ENCODE measurements around the gene MSX1. TPM values are rescaled to one million over a fixed set of nuclear protein-coding genes. Genes with fewer than 3 reads are reported as not detected.

MSX1 gene
- total RNA-seq, 1 experiment from 2014 or later, result 4.7 TPM

DNA sequence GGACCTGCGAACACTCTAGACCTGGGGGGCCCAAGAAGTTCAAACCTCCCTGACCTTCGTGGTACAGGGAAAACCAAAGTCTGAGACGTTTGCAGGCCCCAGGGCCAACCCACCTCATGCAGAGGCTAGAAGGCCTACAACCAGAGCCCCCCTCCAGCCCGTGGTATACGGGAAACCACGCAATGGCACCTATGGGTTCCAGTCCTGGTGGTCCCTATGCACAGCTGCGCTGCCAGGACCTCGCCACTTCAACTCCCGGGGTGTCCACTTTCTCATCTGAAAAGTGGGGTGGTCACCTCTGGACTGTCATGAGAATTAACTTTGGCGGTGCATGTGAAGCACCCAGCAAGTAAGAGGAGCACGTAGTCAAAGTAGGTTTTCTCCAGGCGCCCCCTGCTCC, 8.4 kb upstream of the MSX1 start:
- BruUV-seq (replicated peaks), result no TSS peak
- TF ChIP-seq EZH2 (IDR thresholded peaks at IDR 0.05; ENCODE audit: borderline replicate concordance, low read depth, low read length, poor library complexity, severe bottlenecking), result no peak
- TF ChIP-seq, protein P1, sequence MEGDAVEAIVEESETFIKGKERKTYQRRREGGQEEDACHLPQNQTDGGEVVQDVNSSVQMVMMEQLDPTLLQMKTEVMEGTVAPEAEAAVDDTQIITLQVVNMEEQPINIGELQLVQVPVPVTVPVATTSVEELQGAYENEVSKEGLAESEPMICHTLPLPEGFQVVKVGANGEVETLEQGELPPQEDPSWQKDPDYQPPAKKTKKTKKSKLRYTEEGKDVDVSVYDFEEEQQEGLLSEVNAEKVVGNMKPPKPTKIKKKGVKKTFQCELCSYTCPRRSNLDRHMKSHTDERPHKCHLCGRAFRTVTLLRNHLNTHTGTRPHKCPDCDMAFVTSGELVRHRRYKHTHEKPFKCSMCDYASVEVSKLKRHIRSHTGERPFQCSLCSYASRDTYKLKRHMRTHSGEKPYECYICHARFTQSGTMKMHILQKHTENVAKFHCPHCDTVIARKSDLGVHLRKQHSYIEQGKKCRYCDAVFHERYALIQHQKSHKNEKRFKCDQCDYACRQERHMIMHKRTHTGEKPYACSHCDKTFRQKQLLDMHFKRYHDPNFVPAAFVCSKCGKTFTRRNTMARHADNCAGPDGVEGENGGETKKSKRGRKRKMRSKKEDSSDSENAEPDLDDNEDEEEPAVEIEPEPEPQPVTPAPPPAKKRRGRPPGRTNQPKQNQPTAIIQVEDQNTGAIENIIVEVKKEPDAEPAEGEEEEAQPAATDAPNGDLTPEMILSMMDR (conservative IDR thresholded peaks at IDR 0.05; ENCODE audit: low read depth, low read length), result no peak
- ChIA-PET CTCF (no interaction called here), POLR2A (ENCODE audit: low non-redundant PET) (no interaction called here)
- Histone ChIP-seq H3K27me3 (replicated peaks; ENCODE audit: insufficient read depth, low read depth, low read length, poor library complexity) (peaks cover 26% of the 10 kb centered on the region), H3K4me1 (ENCODE audit: insufficient read depth, low read length, poor library complexity, severe bottlenecking) (no peaks in the 10 kb centered on the region), H3K27ac (ENCODE audit: low read depth, low read length, poor library complexity, severe bottlenecking) (no peak overlapping the region), H3K9me3 (ENCODE audit: low read depth, low read length, poor library complexity, severe bottlenecking) (no peaks in the 10 kb centered on the region), H3K36me3 (ENCODE audit: insufficient read depth, low read length, poor library complexity, severe bottlenecking) (no peaks in the 10 kb centered on the region), H3K4me3 (ENCODE audit: low read depth, low read length, poor library complexity, severe bottlenecking) (no peak overlapping the region)
- DNase-seq (ENCODE audit: low spot score), result no peak
- intact Hi-C loops (cut with micrococcal nuclease; ENCODE audit: unreplicated experiment), result no loop called here

DNA sequence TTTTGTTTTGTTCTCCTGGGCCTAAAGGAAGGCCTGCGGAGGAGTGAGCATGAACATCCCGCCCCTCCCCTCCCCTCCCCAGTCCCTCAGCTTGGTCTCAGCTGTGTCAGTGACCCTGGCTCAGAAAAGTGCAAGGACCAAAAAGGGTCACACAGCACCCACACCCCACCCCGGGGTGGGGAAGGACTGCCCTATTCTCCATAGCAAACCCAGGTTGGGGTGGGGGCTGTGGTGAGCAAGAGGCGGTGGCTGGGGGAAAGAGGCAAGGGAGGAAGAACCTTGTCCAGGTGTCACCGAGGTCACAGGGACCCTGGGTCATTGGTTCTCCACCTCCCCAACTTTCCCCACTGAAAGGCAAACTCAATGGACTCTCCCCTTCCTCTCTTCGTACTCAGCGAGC, 7.6 kb upstream of the MSX1 start:
- no peaks in the 10 kb centered on the region for H3K4me1 ChIP-seq (ENCODE audit: insufficient read depth, low read length, poor library complexity, severe bottlenecking)
- H3K4me3 ChIP-seq (ENCODE audit: low read depth, low read length, poor library complexity, severe bottlenecking), result no peak overlapping the region
- CTCF ChIA-PET, result no interaction called here
- peaks cover 32% of the 10 kb centered on the region for H3K27me3 ChIP-seq (replicated peaks; ENCODE audit: insufficient read depth, low read depth, low read length, poor library complexity)
- no peaks in the 10 kb centered on the region for H3K9me3 ChIP-seq (ENCODE audit: low read depth, low read length, poor library complexity, severe bottlenecking)
- no TSS peak for BruUV-seq (replicated peaks)
- intact Hi-C loops (cut with micrococcal nuclease; ENCODE audit: unreplicated experiment), result no loop called here
- H3K36me3 ChIP-seq (ENCODE audit: insufficient read depth, low read length, poor library complexity, severe bottlenecking), result no peaks in the 10 kb centered on the region
- DNase-seq (ENCODE audit: low spot score), result no peak
- POLR2A ChIA-PET (ENCODE audit: low non-redundant PET), result no interaction called here
- no peak overlapping the region for H3K27ac ChIP-seq (ENCODE audit: low read depth, low read length, poor library complexity, severe bottlenecking)
- TF ChIP-seq, protein P1 (conservative IDR thresholded peaks at IDR 0.05; ENCODE audit: low read depth, low read length), result no peak
- TF ChIP-seq EZH2 (IDR thresholded peaks at IDR 0.05; ENCODE audit: borderline replicate concordance, low read depth, low read length, poor library complexity, severe bottlenecking), result no peak

DNA sequence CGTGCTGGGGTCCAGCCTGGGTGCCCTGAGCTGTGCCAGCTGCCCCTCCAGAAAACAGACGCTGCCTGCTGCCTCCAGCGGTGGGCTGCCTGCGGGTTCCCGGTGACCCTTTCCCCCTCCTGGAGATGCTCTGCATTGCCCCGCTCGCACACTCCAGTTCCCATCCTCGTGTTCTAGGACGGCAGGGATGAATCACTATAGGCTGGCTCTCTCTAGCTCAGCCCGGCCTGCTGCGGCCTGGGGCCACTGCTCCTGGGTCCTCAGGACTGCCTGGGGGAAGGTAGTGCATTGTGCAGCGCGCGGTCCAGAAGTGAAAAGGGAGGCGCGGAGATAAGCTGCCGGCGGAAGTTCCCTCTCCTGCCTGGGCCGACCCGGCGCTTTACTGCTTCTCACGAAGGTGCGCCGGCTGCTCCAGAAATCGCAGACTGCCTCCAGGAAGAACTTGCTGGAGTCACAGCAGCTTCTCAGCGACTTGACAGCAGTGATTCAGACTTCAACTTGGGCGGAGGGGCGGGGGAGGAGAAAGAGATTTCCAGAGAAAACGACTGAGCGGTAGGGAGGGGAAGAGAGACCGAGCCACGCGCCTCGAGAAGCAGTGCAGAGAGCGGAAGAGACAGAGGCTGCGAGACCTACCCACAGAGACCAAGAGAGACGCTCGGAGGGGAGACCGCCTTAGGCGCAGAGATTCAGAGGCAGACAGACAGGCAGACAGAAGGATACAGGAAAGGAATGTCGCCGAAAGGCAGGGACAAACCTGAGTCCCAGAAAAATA, 6.7 kb upstream of the MSX1 start:
- ChIA-PET CTCF (no interaction called here), POLR2A (ENCODE audit: low non-redundant PET) (interaction anchor here (0.6 kb wide), 1 partner anchor 66 kb away, joined by 16 read pairs; no protein-coding TSS in a partner anchor)
- Histone ChIP-seq H3K9me3 (ENCODE audit: low read depth, low read length, poor library complexity, severe bottlenecking) (no peaks in the 10 kb centered on the region), H3K36me3 (ENCODE audit: insufficient read depth, low read length, poor library complexity, severe bottlenecking) (no peaks in the 10 kb centered on the region), H3K4me3 (ENCODE audit: low read depth, low read length, poor library complexity, severe bottlenecking) (peak overlapping the region; percentile 38), H3K27me3 (replicated peaks; ENCODE audit: insufficient read depth, low read depth, low read length, poor library complexity) (peaks cover 32% of the 10 kb centered on the region), H3K4me1 (ENCODE audit: insufficient read depth, low read length, poor library complexity, severe bottlenecking) (no peaks in the 10 kb centered on the region), H3K27ac (ENCODE audit: low read depth, low read length, poor library complexity, severe bottlenecking) (no peak overlapping the region)
- DNase-seq (ENCODE audit: low spot score), result peak; percentile 54
- no TSS peak for BruUV-seq (replicated peaks)
- TF ChIP-seq, protein P1 (conservative IDR thresholded peaks at IDR 0.05; ENCODE audit: low read depth, low read length), result 0 out of 2 replicates have a peak, but pooled peaks have one; percentile 12
- peak; percentile 54 for TF ChIP-seq EZH2 (IDR thresholded peaks at IDR 0.05; ENCODE audit: borderline replicate concordance, low read depth, low read length, poor library complexity, severe bottlenecking)
- intact Hi-C loops (cut with micrococcal nuclease; ENCODE audit: unreplicated experiment), result no loop called here
